Activated CD4-positive, alpha-beta T cell treated with anti-CD3 and anti-CD28 coated beads, Interleukin-2, Interleukin-4, amounts not matched to agents 100 ng/mL and 50 ng/mL, durations not matched to agents 16 hours and 8 hours (primary cell): ENCODE measurements around the gene FAM217B.
"Not testable (repeated sequence)": the region's sequence is repeated elsewhere in the genome, so short reads cannot be mapped to it uniquely, and the experiment has no call there.

Source experiments
- DNase-seq: peaks from one replicate; pipeline ENCODE4 v3.0.0-alpha.2; 2020; ENCODE audit warnings: low spot score

FAM217B gene

DNA sequence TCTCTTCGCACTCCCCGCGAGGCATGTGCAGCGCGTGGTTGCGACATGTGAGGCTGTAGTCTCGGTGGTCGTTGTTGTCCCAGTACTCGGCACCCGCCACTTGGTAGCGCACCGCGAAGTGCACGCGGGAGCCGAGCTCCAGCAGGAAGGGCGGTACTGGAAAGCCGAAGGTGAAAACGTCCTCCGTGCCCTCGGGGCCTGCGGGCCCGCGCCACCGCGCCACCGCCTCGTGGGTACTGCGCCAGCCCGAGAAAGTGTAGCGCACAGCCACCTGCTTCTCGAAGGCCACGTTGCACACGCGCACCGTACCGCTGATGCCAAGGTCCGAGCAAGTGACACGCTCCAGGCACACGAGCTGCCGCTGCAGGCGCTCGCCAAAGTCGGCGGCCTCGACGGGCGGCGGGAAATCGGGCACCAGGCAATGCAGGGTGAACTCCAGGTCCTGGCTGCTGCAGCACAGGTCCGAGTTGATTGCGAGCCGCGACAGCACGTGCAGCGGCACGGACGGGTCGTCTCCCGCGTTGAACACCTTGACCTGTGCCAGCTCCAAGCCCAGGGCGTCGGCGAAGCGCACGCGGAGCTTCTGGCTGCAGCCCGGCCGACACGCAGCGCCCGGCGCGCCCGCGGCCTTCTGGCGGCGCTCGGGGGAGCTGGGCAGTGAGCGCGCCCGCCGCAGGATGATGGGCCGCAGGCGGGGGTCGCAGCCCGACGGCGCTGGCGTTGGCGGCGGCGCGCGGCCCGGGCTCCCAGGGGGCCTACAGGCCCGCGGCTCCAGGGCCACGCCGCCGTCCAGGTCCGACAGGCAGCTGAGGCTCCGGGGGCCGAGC, 924 bp upstream of the FAM217B start:
- no peak for DNase-seq

DNA sequence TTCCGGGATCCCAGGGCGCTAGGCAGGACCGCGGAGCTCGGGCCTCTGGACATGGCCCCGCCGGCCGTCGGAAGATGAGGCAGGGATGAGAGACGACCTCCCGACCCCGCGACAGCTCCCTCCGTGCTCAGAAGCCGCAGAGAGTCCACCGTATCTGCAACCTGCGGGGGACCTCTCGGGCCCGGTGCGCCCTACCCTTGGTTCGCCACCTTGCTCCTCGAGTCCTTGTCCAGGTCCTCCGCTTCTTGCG, 385 bp upstream of the FAM217B start:
- DNase-seq = no peak

DNA sequence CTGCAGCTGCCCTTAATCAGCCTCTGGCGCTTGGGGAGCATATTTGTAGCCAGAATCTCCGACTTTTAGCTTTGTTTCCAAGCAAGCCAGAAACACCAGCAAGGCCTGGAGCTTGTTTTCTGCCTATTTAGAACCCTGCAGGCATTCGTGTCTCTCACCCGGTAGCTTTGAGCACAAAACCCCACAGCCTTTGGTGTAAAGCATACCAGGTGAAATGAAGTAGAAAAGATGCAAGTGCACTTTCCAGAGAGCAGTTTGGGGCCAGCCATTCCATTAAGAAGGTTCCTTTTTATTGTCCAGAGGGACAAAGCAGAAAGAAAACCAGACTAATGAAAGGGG, 736 bp downstream of the FAM217B start:
- no peak for DNase-seq

DNA sequence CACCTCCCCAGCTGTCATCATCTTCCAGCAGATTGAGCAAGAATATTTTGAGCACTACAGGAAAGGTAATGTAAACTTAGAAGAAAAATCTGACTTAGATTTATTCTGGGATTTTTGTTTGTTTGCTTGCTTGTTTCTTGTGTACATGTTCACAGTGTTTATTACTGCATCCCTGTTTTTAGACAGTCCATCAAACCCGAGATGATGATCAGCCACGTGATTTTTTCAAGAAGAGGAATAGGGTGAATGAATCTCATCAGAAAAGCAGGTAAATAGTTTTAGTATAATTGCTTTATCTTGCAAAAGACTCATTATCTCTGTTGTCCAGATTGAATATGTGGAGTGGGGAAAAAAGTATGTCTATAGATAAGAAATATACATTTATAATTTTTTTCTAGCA, 2.1 kb downstream of the FAM217B start:
- DNase-seq = no peak

DNA sequence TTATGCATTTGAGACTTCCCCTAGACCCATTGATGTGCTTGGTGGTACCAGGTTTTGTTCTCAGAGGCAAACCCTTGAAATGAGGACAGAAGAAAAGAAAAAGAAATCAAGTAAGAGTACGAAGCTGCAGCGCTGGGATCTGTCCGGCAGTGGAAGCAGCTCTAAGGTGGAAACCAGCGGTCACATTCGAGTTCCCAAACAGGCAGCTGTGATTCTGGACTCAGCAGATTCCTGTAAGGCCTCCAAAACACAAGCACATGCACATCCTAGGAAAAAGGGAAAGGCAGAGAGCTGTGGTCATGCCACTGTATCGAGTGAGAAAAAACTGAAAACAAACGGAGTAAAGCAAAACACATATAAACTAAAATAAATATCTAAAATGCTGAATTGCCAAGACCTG, 4.5 kb downstream of the FAM217B start:
- no peak for DNase-seq

DNA sequence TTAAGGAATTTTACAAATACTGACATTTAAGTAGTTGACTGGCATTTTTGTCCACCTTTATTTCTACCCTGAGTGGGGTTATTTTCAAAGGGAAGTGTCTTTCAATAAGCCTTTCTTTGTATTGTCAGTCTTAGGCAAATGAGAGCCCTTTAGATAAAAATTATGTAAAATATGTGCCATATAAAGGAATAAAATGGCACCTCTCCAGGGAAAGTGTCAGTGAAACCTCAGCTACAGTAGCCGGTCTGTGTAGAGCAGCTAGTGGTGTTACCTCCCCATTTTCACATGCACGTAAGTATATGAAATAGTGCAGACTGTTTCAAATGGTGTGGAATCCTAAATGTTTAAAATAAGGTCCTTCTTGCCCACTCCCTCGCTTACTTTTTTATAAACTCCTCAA, 5.0 kb downstream of the FAM217B start:
- no peak for DNase-seq

DNA sequence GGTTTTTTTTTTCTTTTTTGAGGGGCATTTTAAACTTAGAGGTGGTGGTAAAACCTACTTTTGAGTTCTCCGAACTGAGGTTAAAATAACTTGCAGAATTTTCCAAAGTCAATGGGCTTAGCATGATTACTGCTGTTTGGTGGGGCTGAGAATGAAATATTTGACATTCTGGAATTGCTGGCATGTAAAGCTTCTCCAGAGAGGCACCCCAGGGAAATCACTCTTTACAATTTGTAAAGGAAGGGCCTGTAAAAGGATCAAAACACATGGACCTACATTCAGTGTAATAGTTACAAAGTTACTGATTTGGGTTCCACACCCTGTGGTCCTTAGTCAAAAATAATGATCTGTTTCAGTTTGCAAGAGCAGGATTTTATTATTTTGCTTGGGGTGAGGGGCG, 5.5 kb downstream of the FAM217B start:
- DNase-seq = no peak

DNA sequence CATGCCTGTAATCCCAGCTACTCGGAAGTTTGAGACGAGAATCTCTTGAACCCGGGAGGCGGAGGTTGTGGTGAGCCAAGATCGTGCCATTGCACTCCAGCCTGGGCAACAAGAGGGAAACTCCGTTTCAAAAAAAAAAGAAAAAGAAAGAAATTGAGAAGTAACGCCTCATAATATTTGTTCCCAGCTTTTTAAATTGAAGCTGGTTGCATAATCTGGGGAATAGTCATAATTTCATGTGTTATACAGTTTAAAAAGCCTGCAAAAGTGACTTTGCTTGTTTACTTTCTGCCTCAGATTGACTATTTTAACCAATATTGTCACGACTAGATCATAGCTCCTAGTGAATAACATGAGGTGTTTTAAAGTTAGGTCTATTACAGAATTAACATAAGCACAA, 7.2 kb downstream of the FAM217B start:
- DNase-seq = no peak

DNA sequence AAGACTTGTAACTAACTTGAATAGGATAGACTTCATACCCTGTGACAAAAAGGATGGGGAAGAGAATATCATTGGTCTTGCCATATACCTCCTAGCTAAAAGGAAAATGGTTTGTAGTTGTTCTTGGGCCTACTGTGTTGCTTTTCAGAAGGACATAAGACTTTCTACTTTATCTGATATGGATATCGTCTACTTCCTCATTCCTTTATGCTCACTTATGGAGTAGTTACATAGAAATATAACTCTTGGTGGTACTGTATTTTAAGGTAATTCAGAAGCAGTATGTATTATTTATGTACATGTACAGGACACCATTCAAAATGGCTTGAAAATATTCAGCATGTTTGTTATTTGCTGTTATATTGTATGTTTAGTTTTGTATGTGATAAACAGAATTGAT, 8.0 kb downstream of the FAM217B start:
- DNase-seq = no peak

DNA sequence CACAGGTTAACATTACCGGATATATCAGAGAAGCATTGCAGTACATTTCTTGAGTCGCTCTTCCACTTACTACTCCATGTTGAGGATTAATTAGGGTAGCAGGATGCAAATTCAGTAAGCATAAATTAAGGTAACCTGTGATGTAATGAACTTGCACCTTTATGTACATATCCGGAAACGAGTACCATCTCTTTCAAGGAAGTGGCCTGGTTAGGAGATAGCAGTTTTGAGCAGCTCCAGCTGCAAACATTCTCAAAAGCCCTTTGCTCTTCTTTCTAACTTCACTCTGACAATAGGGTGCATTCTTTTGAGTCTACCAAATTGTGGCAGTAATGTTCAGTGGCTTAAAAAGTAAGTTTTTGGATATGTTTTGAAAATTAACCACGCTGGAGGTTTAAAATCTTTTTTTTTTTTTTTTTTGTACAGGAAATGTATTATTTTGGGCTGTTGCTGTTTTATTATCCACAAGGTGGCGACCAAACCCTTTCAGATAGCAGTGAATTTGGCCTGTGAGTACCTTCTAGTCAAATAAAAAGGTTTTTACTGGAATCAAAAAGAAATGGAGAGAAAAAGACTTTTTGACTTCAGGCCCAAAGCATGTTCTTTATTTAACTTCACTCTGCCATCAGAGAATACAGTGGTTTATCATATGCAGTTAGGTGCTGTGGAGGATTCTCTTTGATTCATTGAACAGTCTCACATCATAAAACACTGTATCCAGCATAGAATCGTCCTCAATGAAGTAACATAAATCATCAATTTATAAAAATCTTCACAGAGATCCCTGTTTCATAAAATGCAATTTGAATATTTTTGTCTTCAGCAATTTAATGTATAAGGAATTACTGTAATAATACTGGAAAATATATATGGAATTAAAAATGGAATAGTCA, 8.9 kb downstream of the FAM217B start:
- peak; percentile 55 for DNase-seq

DNA sequence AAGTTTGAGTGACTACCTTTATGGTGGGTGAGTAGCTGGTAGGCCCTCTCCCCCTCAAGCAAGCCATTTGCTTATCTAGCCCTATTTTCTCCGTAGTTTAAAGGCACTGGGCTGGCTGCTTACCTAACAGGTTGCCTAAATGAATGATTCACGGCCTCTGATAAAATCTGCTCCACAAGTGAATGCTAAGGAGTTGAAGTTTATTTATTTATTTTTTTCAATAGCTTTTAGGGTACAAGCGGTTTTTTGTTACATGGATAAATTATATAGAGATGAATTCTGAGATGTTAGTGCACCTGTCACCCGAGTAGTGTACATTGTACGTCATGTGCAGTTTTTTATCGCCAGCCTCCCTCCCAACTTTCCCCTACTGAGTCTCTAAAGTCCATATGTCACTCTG, 9.7 kb downstream of the FAM217B start:
- DNase-seq = no peak

DNA sequence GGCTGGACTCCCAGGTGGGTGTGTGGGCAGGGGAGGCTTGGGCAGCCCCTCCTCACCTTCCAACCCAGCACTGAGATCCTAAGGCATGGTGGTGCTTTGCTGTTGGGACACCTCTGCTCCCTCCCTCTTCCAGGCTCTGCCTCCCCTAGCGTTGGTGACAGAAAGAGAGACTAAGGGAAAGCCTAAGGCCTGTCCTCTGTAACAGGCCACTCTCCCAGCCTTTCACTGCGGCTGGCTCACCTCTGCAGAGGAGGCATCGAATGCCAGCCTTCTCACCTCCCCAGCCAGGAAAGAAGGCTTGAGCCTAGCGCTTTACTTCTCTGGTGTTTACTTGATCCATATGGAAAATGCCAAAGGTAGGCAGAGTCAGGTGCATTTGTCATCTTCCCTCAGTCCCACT, 14.5 kb downstream of the FAM217B start:
- no peak for DNase-seq

DNA sequence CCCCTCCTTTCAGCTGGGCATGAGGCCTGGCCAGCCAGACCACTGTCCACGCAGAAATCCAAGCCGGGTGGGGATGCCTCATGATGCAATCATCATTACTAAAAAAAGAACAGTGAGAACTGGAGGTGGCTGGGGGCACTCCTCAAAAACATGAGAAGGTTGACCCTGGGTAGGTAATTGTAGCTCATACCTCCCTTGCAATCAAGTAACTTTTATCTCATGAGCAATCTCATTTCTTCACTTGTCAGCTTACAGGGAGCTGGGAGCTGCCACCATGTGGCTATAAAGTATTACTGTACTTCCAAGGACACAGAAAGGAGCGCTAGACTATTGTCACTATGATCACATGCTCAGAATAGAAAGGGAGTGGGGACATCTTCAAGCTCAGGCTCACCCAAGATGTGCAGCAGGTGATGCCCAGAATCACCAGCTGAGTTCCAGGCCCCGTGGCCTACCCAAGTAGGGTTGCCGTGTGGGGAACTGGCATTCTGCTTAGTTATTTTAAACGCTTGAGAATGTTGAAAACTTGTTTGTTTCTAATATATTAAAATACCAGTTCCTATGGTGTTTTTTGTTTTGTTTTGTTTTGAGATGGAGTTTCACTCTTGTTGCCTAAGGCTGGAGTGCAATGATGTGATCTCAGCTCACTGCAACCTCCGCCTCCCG, 15.1 kb downstream of the FAM217B start:
- no peak for DNase-seq

DNA sequence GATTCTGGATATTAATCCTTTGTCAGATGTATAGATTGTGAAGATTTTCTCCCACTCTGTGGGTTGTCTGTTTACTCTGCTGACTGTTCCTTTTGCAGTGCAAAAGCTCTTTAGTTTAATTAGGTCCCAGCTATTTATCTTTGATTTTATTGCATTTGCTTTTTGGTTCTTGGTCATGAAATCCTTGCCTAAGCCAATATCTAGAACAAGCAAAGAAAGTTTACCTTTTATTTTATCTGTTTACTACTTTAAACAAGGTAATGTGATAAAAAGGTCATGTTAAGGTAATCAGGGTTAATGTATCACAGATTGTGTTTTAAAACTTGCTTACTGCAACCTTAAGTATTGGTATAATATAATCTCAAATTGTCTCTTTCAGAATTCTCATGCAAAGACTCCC, 17.4 kb downstream of the FAM217B start:
- DNase-seq = not testable (repeated sequence)

DNA sequence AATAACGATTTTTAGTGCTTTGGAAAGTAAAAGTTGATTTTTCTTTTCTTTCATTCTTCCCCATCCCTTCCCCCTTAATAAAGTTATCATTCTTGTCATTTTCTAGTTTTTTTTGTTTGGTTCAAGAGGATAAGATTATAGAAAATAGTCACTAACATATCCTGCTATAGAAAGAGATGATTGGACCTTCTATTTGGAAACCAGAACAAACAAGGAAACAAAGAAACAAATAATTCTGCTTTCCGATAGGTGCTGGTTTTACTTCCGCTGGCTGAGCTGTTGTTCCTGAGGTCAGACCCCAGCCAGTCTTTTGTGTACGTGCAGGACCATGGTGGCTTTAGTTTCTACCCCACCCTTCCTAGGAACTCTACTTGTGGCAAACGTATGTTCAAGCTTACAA, 17.9 kb downstream of the FAM217B start, which contains the start of gene CDH26:
TSS of gene CDH26 (plus strand) at position 301 of the 400 bp plus-strand sequence. CDS start 304 bp downstream, outside the sequence.
- DNase-seq = no peak

DNA sequence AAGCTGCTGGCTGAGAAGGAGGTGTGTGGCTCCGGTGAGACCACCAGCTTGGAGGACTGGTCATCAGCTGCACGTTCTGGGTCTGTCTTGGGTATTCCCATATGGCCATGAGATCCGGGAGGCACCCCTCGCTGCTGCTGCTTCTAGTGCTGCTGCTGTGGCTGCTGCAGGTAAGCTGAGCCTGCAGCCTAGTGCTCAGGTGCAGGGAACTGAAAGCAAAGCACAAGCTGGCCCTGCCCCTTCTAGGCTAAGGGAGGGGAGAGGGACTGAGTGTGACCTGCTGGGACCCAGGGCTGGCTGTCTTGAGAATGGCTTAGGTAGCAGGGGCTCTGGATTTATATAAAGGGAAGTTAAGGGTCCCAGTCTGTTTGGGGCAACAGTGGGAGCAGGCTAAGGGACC, 18.4 kb downstream of the FAM217B start:
- DNase-seq = no peak

DNA sequence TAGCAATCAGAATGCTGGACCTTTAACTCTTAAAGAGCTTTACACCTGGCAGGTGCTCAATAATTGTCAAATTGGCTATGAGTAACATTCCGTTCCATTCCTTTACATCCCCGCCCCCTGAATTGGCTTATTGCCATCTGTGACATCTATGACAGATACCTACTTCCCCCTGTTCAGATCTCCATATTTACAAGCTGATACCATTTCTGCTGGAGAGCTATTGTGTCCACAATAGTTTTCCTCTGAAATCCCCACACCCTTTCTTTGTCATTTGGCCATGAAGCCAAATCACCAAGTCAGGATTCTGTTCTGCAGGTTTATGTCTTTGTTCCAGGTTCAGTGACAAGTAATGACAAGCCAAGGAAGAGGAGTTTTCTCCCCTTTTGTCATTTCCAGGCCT, 21.2 kb downstream of the FAM217B start:
- DNase-seq = no peak

DNA sequence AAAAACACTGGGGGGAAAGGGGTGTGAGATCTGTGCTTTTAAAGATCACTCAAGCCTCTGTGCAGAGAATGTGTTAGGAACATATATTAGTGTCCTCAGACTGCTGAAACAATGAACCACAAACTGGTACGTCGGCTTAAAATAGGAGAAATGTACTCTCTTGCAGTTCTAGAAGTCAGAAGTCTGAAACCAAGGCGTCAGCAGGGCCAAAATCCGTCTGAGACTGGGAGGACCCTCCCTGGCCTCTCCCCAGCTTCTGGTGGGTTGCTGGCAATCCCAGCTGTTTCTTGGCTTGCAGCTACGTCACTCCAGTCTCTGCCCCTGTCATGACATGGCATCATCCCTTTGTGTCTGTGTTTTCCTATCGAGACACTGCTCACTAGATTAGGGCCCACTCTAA, 22.0 kb downstream of the FAM217B start:
- no peak for DNase-seq

DNA sequence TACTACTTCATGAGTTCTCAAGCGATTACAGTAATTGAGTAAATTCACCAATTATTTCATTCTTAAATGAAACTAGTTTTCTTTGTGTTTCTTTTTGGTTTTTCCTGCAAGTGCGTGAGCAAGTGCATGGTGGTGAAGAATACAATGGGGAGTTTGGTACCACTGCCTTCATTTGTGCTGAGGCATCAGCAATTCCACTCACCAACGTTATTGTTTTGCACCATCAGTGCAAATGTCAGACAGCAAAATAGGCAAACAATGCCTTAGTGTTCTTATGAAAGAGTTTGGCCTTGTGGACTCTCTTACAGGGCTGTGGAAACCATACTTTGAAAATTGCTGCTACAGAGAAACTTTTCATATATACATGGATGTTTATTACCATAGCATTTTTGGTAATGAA, 26.2 kb downstream of the FAM217B start:
- DNase-seq = no peak

DNA sequence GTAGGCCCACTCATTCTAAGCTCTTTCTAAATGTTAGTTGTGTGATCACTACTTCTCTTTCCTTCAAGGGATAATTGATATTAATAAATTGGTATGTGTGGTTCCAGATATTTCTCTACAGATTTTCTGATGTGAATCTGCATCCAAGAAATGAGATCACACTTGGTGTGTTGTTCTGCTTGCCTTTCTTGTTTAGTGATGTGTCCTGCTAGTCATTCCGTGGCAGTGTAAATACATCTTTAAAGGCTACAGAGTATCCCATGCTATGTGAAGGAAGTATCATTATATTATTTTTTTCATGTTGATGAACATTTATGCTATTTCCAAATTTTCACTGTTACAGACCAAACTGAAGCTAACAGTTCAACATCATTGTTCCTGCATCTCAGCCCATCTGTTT, 31.2 kb downstream of the FAM217B start:
- no peak for DNase-seq

DNA sequence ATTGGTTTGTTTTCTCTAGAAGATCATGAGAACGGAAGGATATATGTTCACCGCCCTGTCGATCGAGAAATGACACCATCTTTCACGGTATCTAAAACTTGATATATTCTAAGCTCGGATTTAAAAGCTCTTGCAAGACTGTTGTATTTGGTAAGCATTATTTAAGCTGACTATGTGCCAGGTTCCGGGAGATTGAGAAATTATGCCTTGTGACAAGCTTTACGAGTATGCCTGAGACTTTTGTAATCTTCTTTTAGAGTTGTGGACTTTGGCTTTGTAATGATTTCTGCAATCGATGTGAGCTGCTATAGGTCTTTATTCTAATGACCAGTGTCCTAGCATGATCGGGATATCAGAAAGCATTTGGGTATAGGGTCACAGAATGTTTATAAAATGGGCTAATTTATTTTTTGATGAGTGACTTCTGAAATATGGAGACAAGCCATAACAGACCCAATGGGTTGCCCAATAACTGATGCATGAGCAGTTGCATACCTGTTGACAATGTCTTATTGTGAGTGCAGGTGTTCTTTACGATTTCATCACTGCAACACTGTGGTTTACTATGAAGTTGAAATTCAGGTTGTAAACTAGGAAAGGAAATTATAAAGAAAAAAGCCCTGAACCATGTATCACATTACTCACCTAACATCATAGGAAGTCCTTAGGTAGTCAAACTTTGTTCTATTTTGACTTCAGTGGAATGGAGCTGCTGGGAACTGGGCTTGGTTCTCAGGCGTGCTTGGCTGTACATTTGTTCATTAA, 32.0 kb downstream of the FAM217B start:
- no peak for DNase-seq

DNA sequence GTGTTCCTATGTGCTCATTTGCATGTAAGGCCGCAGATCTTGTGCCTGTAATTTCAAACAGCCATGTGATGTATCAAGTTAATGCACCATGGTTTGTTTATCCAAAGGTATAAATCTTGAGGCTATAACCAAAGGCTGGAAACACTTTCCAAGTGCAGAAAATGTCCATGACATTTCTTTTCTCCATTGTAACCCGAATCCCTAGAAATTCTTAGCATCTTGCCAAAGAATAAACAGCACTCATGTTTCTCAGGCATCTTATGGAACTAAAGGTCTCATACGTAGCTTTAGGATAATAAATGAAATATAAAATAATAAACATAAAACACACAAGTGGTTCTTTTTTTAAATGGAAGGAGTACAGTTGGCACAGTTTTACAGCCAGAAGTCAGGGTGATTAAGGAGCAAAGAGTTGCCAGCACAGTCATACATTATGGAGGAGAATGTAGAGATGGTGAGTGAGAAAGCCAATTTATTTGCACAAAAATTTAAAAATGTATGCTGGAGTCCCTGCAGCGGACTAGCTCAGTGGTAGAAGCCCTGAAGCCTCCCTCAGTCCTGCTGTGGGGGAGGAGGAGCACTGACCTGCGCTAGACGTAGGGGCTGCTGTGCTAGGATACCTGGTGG, 36.1 kb downstream of the FAM217B start:
- no peak for DNase-seq
